22Rv1 (cell line): ENCODE measurements around the gene BCAS1.

Source experiments
- CTCF ChIP-seq: fragments of 450-650 bp; IDR thresholded peaks from 2 replicates; pipeline ENCODE4 v1.5.1; 2017; ENCODE audit warnings: mild to moderate bottlenecking
- ZFX ChIP-seq: fragments of 450-650 bp; IDR thresholded peaks from 2 replicates; pipeline ENCODE4 v1.6.1; 2017; ENCODE audit warnings: antibody characterized with exemption, borderline replicate concordance

- no peak for TF ChIP-seq CTCF
- no peak for TF ChIP-seq ZFX
Measured at GRCh38 chr20:54011346-54011745, 59.0 kb downstream of the BCAS1 start.
